ENCODE data around the gene EVPL. TPM values are rescaled to one million over a fixed set of nuclear protein-coding genes. Genes with fewer than 3 reads are reported as not detected.
A peak's percentile ranks its signal among the peaks of the same experiment; 100 is the strongest.

Gene EVPL
- total and polyA plus RNA-seq, 2 of the 13 experiments (the other 11 are each of a cell fraction or from before 2014, with no cell fraction given): 2.1 to 8.2 TPM

GRCh38 chr17:75979705-75980187, 47.4 kb downstream of the EVPL start (continued):
- no peak for TF ChIP-seq ZNF766 (CRISPR knock-in tag; IDR thresholded peaks at IDR 0.05; ENCODE audit: borderline replicate concordance)
- no peak for TF ChIP-seq LBX2 (CRISPR knock-in tag; IDR thresholded peaks at IDR 0.05; ENCODE audit: borderline replicate concordance)
- peak; percentile 87 for TF ChIP-seq HES4 (CRISPR knock-in tag; IDR thresholded peaks at IDR 0.05; ENCODE audit: borderline replicate concordance)
- TF ChIP-seq PPARG (CRISPR knock-in tag; conservative IDR thresholded peaks at IDR 0.05): no peak
- TF ChIP-seq ZNF552 (CRISPR knock-in tag; IDR thresholded peaks at IDR 0.05; ENCODE audit: borderline replicate concordance): peak; percentile 51; the same call in 1 of the 2 replicates
- no peak; the same call in 1 of the 2 replicates for TF ChIP-seq KIAA2018 (CRISPR knock-in tag; IDR thresholded peaks at IDR 0.05; ENCODE audit: borderline replicate concordance)
- 0 out of 2 replicates have a peak, but pooled peaks have one; percentile 90 for TF ChIP-seq SNAI1 (CRISPR knock-in tag; IDR thresholded peaks at IDR 0.05; ENCODE audit: borderline replicate concordance)
- TF ChIP-seq PRMT3 (CRISPR knock-in tag; IDR thresholded peaks at IDR 0.05; ENCODE audit: borderline replicate concordance, low read depth): no peak
- no peak for TF ChIP-seq POGK (CRISPR knock-in tag; conservative IDR thresholded peaks at IDR 0.05)
- TF ChIP-seq BRD4 (CRISPR knock-in tag; IDR thresholded peaks at IDR 0.05): peak; percentile 36; the same call in 1 of the 2 replicates
- 0 out of 2 replicates have a peak, but pooled peaks have one; percentile 39 for TF ChIP-seq EEA1 (CRISPR knock-in tag; IDR thresholded peaks at IDR 0.05; ENCODE audit: borderline replicate concordance)
- TF ChIP-seq XBP1 (CRISPR knock-in tag; IDR thresholded peaks at IDR 0.05): 0 out of 2 replicates have a peak, but pooled peaks have one; percentile 3
- TF ChIP-seq ZNF547 (CRISPR knock-in tag; IDR thresholded peaks at IDR 0.05): 0 out of 2 replicates have a peak, but pooled peaks have one; percentile 1
- TF ChIP-seq KAT2B (IDR thresholded peaks at IDR 0.05; ENCODE audit: borderline replicate concordance, low read depth, low read length): no peak
- TF ChIP-seq EHMT2 (IDR thresholded peaks at IDR 0.05; ENCODE audit: borderline replicate concordance, low read depth, low read length): 0 out of 2 replicates have a peak, but pooled peaks have one; percentile 26
- TF ChIP-seq TEF (CRISPR knock-in tag; IDR thresholded peaks at IDR 0.05): 0 out of 2 replicates have a peak, but pooled peaks have one; percentile 3
- no peak for TF ChIP-seq ZNF121 (CRISPR knock-in tag; IDR thresholded peaks at IDR 0.05)
- TF ChIP-seq ZNF335 (CRISPR knock-in tag; IDR thresholded peaks at IDR 0.05): no peak
- peak; percentile 79 for TF ChIP-seq ZNF460 (CRISPR knock-in tag; IDR thresholded peaks at IDR 0.05; ENCODE audit: borderline replicate concordance)

Measured in HepG2 (cell line).